ENCODE results near the gene CD69.
"Not testable (repeated sequence)": the region's sequence is repeated elsewhere in the genome, so short reads cannot be mapped to it uniquely, and the experiment has no call there.

Gene CD69

DNA sequence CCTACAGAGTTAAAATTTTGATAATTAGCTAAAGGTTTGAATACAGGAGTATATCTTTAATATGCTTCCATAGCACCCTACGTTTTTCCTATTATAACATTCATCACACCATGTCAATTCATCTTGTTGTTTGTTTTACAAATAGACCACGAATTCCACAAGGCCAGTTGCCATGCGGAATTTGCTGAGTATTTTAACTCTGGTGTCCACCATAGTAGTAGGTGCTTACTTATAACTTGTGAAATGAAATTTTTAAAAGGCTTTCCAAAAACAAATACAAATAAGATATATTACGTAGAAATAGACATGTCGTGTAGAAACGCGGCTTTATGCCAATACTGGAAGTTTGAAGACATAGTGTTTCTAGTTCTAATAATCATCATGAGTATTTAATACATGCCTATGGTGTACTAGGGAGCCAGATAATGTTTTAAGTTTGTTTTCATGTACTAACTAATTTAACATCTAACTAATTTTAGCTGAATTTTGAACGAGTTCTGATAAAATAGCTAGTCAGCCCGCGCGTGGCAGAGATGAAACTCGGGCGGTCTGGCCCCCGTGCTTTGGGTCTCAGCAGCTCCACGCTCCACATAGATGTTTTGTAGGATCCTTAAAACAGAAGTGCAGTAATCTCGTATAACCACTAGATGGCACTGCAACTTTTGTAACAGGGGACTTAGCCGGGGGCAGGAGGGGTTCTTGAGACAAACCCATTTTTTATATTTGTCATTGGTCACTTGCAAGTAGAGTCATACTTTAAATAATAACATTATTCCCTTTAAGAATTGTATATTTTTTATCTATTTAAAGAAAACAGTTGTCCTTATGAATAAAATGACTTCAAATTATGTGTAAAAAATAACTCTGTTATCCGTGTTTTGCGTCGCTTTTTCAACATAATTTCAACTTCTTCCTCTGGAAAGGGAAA is 10.2 kb downstream of the CD69 start:
- Histone ChIP-seq H3K4me3 (peak overlapping the region; percentile 15), H3K27ac (no peak overlapping the region)
- TF ChIP-seq, protein P1, sequence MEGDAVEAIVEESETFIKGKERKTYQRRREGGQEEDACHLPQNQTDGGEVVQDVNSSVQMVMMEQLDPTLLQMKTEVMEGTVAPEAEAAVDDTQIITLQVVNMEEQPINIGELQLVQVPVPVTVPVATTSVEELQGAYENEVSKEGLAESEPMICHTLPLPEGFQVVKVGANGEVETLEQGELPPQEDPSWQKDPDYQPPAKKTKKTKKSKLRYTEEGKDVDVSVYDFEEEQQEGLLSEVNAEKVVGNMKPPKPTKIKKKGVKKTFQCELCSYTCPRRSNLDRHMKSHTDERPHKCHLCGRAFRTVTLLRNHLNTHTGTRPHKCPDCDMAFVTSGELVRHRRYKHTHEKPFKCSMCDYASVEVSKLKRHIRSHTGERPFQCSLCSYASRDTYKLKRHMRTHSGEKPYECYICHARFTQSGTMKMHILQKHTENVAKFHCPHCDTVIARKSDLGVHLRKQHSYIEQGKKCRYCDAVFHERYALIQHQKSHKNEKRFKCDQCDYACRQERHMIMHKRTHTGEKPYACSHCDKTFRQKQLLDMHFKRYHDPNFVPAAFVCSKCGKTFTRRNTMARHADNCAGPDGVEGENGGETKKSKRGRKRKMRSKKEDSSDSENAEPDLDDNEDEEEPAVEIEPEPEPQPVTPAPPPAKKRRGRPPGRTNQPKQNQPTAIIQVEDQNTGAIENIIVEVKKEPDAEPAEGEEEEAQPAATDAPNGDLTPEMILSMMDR (IDR thresholded peaks at IDR 0.05) = peak; percentile 63
- no peak for DNase-seq (ENCODE audit: low spot score)

DNA sequence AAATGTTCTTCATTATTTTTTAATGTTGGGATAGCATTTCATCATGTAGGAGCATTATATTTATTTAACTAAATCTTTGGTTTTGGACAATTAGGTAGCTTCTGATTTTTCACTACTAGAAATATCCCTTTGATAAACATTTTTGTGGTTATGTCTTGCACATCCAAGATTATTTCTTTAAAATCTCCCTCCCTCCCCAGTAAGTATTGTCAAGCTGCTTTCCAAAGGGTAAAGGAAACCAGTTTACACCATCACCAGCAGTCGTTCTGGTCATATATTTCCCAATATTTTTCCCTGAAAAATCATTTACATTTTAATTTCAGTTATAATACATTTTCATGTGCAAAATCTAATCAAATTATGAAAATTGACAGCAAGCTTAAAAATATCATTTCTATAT is 11.1 kb downstream of the CD69 start:
- no peak overlapping the region for H3K4me3 ChIP-seq
- no peak for DNase-seq (ENCODE audit: low spot score)
- TF ChIP-seq, protein P1 (IDR thresholded peaks at IDR 0.05) = no peak
- H3K27ac ChIP-seq = no peak overlapping the region

DNA sequence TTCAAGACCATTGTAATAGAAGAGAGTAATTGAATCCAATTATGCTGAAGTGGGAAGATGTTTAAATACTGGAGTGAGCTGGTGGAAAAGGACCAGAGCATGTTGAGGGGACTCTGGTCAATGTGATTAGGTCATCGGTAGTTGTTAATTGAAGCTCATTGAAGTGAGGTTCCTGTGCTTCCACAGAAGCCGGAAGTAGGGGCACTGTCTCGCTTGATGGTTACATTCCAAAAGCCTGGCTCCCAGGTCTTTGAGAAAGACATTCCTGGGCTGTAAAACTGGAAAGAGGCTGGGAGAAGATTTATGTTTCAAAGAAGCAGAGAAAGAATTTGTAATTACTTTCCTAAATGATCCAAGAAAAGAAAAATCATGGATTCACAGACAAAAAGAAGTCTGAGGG is 15.5 kb downstream of the CD69 start:
- Histone ChIP-seq H3K4me3 (no peak overlapping the region), H3K27ac (no peak overlapping the region)
- TF ChIP-seq, protein P1 (IDR thresholded peaks at IDR 0.05) = no peak
- DNase-seq (ENCODE audit: low spot score) = no peak

DNA sequence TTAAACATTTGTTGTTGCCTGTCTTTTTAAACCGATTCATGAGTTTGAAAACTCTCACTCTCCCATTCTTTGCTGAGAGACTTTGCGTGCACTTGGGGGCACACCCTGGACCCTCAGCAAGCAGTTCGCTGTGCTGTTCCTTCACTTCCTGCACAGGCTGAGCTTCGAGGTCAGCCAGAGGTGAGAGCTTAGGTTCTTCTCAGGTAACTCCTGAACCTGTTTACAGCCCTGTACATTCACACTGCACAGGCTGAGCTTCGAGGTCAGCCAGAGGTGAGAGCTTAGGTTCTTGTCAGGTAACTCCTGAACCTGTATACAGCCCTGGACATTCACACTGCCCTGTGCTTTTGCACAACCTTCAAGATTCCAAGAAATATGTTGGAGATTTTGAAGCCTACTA is 18.0 kb downstream of the CD69 start:
- DNase-seq (ENCODE audit: low spot score) = no peak
- Histone ChIP-seq H3K27ac (no peak overlapping the region), H3K4me3 (no peak overlapping the region)
- TF ChIP-seq, protein P1 (IDR thresholded peaks at IDR 0.05) = no peak

DNA sequence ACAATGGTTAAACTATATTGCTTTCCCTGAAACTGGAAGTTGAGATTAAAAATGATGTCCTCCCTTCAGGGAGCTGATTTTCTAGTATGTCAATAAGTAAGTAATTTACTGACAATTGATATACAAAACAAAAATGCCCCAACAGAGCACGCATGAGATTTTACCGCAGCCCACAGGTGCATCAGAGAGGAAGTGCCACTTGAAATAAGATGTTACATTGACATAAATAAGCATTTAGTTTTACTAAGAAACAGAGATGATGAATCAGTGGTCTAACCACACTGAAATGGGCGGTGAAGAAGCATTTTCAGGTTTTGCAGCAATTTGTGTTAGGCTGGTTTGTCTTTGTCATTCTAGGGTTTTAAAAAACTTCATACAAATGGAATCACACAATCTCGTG is 19.0 kb downstream of the CD69 start:
- H3K4me3 ChIP-seq = no peak overlapping the region
- no peak for DNase-seq (ENCODE audit: low spot score)
- no peak overlapping the region for H3K27ac ChIP-seq
- TF ChIP-seq, protein P1 (IDR thresholded peaks at IDR 0.05) = no peak

DNA sequence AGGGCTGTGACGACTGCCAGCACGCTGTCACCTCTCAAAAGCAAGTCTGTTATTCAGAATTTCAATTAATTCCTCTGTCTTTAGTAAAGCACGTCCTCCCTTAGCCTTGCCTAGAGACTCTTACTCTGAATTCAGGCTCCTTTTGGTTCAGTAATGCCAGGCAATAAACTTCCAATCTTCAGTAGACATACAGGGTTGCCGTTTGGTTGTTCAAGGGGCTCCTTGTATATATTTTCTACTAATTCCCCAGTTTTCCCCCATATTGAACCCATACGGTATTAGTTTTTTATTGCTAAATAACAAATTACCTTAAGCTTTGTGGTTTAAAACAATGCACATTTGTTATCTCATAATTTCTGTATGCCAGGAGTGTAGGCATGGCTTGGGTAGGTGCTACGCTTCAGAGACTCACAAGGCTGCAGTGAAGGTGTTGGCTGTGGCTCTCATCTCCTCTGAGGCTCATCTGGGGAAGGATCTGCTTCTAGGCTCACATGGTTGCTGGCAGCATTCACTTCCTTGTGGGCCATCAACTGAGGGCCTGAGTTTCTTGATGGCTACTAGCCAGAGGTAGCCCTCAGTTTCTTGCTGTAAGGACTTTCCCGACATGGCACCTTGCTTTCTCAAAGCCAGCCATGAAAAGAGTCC is 20.5 kb downstream of the CD69 start:
- Histone ChIP-seq H3K27ac (no peak overlapping the region), H3K4me3 (peak overlapping the region; percentile 55)
- no peak for DNase-seq (ENCODE audit: low spot score)
- TF ChIP-seq, protein P1 (IDR thresholded peaks at IDR 0.05) = no peak

DNA sequence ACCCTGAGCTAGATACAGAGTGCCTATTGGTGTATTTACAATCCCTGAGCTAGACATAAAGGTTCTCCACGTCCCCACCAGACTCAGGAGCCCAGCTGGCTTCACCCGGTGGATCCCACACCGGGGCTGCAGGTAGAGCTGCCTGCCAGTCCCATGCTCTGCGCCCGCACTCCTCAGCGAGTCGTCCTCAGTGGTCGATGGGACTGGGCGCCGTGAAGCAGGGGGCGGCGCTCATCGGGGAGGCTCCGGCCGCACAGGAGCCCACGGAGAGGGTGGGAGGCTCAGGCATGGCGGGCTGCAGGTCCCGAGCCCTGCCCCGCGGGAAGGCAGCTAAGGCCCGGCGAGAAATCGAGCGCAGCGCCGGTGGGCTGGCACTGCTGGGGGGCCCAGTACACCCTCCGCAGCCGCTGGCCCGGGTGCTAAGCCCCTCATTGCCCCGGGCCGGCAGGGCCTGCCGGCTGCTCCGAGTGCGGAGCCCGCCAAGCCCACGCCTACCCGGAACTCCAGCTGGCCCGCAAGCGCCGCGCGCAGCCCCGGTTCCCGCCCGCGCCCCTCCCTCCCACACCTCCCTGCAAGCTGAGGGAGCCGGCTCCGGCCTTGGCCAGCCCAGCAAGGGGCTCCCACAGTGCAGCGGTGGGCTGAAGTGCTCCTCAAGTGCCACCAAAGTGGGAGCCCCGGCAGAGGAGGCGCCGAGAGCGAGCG is 21.1 kb downstream of the CD69 start:
- peak overlapping the region; percentile 55 for H3K4me3 ChIP-seq
- not testable (repeated sequence) for DNase-seq (ENCODE audit: low spot score); H3K27ac ChIP-seq

DNA sequence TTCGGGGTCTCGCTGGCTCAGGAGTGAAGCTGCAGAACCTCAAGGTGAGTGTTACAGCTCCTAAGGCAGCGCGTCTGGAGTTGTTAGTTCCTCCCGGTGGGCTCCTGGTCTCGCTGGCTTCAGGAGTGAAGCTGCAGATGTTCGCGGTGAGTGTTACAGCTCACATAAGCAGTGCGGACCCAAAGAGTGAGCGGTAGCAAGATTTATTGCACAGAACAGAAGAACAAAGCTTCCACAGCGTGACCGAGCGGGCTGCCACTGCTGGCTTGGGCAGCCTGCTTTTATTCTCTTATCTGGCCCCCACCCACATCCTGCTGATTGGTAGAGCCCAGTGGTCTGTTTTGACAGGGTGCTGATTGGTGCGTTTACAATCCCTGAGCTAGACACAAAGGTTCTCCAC is 21.8 kb downstream of the CD69 start:
- not testable (repeated sequence) for H3K4me3 ChIP-seq; H3K27ac ChIP-seq; DNase-seq (ENCODE audit: low spot score)

Measured in coronary artery (tissue), 2 donors.